Loucy (cell line): ENCODE measurements around the gene UBE2O.

ENCODE experiments used
- CTCF ChIP-seq: fragments of 200-600 bp; sonication (generic); conservative IDR thresholded peaks from 2 replicates; pipeline ENCODE4 v1.5.1; 2014; ENCODE audit warnings: mild to moderate bottlenecking, antibody characterized with exemption, low read length
- EZH2phosphoT487 ChIP-seq: fragments of 200-600 bp; IDR thresholded peaks from 2 replicates; pipeline ENCODE4 v1.6.1; 2018; ENCODE audit warnings: antibody characterized with exemption, mild to moderate bottlenecking, moderate library complexity, borderline replicate concordance

GRCh38 chr17:76416457-76416856 is 36.5 kb downstream of the UBE2O start:
- no peak for TF ChIP-seq CTCF
- TF ChIP-seq EZH2phosphoT487, result no peak
